Stimulated activated CD4-positive, alpha-beta T cell treated with anti-CD3 and anti-CD28 coated beads, Interleukin-12 subunit alpha, Interleukin-12 subunit beta, amount 100 ng/mL, for 4 hours (primary cell): ENCODE measurements around the gene INPP5J.
"Not testable (repeated sequence)": the region's sequence is repeated elsewhere in the genome, so short reads cannot be mapped to it uniquely, and the experiment has no call there.

Source experiments
- DNase-seq: peaks from one replicate; pipeline ENCODE4 v3.0.0-alpha.2; 2020

The INPP5J gene

GRCh38 chr22:31102441-31103081, 20.2 kb upstream of the INPP5J start:
- no peak for DNase-seq

- DNase-seq, result no peak
Observed at GRCh38 chr22:31103111-31103510, 19.7 kb upstream of the INPP5J start.

GRCh38 chr22:31103899-31104694, 18.7 kb upstream of the INPP5J start:
- no peak for DNase-seq

- no peak for DNase-seq
Observed at GRCh38 chr22:31104869-31105268, 17.9 kb upstream of the INPP5J start.

GRCh38 chr22:31105282-31105929, 17.4 kb upstream of the INPP5J start:
- no peak for DNase-seq

- no peak for DNase-seq
Observed at GRCh38 chr22:31106001-31106571, 16.7 kb upstream of the INPP5J start.

- no peak for DNase-seq
Observed at GRCh38 chr22:31106731-31107177, 16.0 kb upstream of the INPP5J start.

GRCh38 chr22:31107178-31107893, 15.4 kb upstream of the INPP5J start, which contains the start of gene SELENOM:
SELENOM (minus strand) TSS chr22:31107568; CDS start chr22:31107505, 63 bp downstream.
- DNase-seq, result peak; percentile 83

GRCh38 chr22:31107894-31108218, 14.9 kb upstream of the INPP5J start:
- DNase-seq, result no peak

- not testable (repeated sequence) for DNase-seq
Observed at GRCh38 chr22:31112547-31113091, 10.1 kb upstream of the INPP5J start.

GRCh38 chr22:31118046-31118820, 4.5 kb upstream of the INPP5J start:
- no peak for DNase-seq

- DNase-seq, result no peak
Observed at GRCh38 chr22:31119026-31119717, 3.6 kb upstream of the INPP5J start.

- no peak for DNase-seq
Observed at GRCh38 chr22:31120230-31120629, 2.5 kb upstream of the INPP5J start.

- no peak for DNase-seq
Observed at GRCh38 chr22:31120642-31121041, 2.1 kb upstream of the INPP5J start.

GRCh38 chr22:31121403-31121802, 1.4 kb upstream of the INPP5J start:
- DNase-seq, result no peak

GRCh38 chr22:31122196-31122531, 602 bp upstream of the INPP5J start:
- DNase-seq, result no peak

GRCh38 chr22:31123292-31123602, 481 bp downstream of the INPP5J start:
- DNase-seq, result no peak

- no peak for DNase-seq
Observed at GRCh38 chr22:31124290-31124689, 1.5 kb downstream of the INPP5J start.

- no peak for DNase-seq
Observed at GRCh38 chr22:31124811-31125465, 2.2 kb downstream of the INPP5J start.

- no peak for DNase-seq
Observed at GRCh38 chr22:31125521-31126117, 2.9 kb downstream of the INPP5J start.
